ENCODE data around the gene PAEP. TPM values are rescaled to one million over a fixed set of nuclear protein-coding genes. Genes with fewer than 3 reads are reported as not detected.

Gene PAEP
- total RNA-seq, 1 donor from 2014 or later = not detected

- no peak for DNase-seq
Observed at GRCh38 chr9:135551031-135551430, 10.5 kb upstream of the PAEP start.

- DNase-seq = no peak
Observed at GRCh38 chr9:135551456-135551855, 10.1 kb upstream of the PAEP start.

GRCh38 chr9:135552021-135552697, 9.4 kb upstream of the PAEP start:
- no peak for DNase-seq

GRCh38 chr9:135552698-135553171, 8.8 kb upstream of the PAEP start:
- DNase-seq = no peak

GRCh38 chr9:135554718-135555117, 6.8 kb upstream of the PAEP start:
- DNase-seq = no peak

GRCh38 chr9:135555203-135555602, 6.4 kb upstream of the PAEP start:
- no peak for DNase-seq

GRCh38 chr9:135555910-135556309, 5.6 kb upstream of the PAEP start:
- DNase-seq = no peak

- no peak for DNase-seq
Observed at GRCh38 chr9:135559606-135560005, 1.9 kb upstream of the PAEP start.

GRCh38 chr9:135562235-135562745, 734 bp downstream of the PAEP start:
- no peak for DNase-seq

GRCh38 chr9:135563039-135563476, 1.5 kb downstream of the PAEP start:
- no peak for DNase-seq

GRCh38 chr9:135563858-135564257, 2.3 kb downstream of the PAEP start:
- no peak for DNase-seq

- DNase-seq = no peak
Observed at GRCh38 chr9:135565141-135565628, 3.6 kb downstream of the PAEP start.

- DNase-seq = no peak
Observed at GRCh38 chr9:135565636-135566035, 4.1 kb downstream of the PAEP start.

GRCh38 chr9:135566552-135566951, 5.0 kb downstream of the PAEP start:
- no peak for DNase-seq

- DNase-seq = no peak
Observed at GRCh38 chr9:135567311-135567710, 5.8 kb downstream of the PAEP start.

GRCh38 chr9:135568026-135568425, 6.5 kb downstream of the PAEP start:
- DNase-seq = no peak

GRCh38 chr9:135570456-135570855, 8.9 kb downstream of the PAEP start:
- no peak for DNase-seq

- no peak for DNase-seq
Observed at GRCh38 chr9:135572233-135572632, 10.7 kb downstream of the PAEP start.

- no peak for DNase-seq
Observed at GRCh38 chr9:135573124-135573523, 11.6 kb downstream of the PAEP start.

GRCh38 chr9:135574331-135574730, 12.8 kb downstream of the PAEP start:
- no peak for DNase-seq

- no peak for DNase-seq
Observed at GRCh38 chr9:135574943-135575342, 13.4 kb downstream of the PAEP start.

- no peak for DNase-seq
Observed at GRCh38 chr9:135575995-135576631, 14.6 kb downstream of the PAEP start.

- no peak for DNase-seq
Observed at GRCh38 chr9:135577256-135577655, 15.7 kb downstream of the PAEP start.

GRCh38 chr9:135579356-135579755, 17.8 kb downstream of the PAEP start:
- no peak for DNase-seq

Measured in dermis blood vessel endothelial cell (primary cell).